Mononuclear cell (primary cell): ENCODE data around the gene CNOT1. TPM values are rescaled to one million over a fixed set of nuclear protein-coding genes. Genes with fewer than 3 reads are reported as not detected.
"Not testable (repeated sequence)": the region's sequence is repeated elsewhere in the genome, so short reads cannot be mapped to it uniquely, and the experiment has no call there.

ENCODE experiments used
- H3K27me3 ChIP-seq: 2 replicates; pipeline ENCODE4 v1.6.0; 2011; ENCODE audit warnings: low read length, control low read depth; ENCODE audit not compliant: insufficient read depth
- H3K4me1 ChIP-seq: 2 replicates; pipeline ENCODE4 v1.5.1; 2011; ENCODE audit warnings: mild to moderate bottlenecking, low read length, control low read depth; ENCODE audit not compliant: insufficient read depth
- H3K4me3 ChIP-seq: 2 replicates; pipeline ENCODE4 v1.5.1; 2011; ENCODE audit warnings: mild to moderate bottlenecking, low read length, moderate library complexity
- H3K9me3 ChIP-seq: 2 replicates; pipeline ENCODE4 v1.5.1; 2011; ENCODE audit warnings: low read depth, mild to moderate bottlenecking, control low read depth, low read length
- total RNA-seq: library from RNA; depleted of rRNA; stranded (reverse); fragments of >200 nt; gene quantifications from one replicate; pipeline ENCODE4 v1.2.3, GENCODE V29; 2012

Gene CNOT1
- total RNA-seq, 1 donor = 98.3 TPM

DNA sequence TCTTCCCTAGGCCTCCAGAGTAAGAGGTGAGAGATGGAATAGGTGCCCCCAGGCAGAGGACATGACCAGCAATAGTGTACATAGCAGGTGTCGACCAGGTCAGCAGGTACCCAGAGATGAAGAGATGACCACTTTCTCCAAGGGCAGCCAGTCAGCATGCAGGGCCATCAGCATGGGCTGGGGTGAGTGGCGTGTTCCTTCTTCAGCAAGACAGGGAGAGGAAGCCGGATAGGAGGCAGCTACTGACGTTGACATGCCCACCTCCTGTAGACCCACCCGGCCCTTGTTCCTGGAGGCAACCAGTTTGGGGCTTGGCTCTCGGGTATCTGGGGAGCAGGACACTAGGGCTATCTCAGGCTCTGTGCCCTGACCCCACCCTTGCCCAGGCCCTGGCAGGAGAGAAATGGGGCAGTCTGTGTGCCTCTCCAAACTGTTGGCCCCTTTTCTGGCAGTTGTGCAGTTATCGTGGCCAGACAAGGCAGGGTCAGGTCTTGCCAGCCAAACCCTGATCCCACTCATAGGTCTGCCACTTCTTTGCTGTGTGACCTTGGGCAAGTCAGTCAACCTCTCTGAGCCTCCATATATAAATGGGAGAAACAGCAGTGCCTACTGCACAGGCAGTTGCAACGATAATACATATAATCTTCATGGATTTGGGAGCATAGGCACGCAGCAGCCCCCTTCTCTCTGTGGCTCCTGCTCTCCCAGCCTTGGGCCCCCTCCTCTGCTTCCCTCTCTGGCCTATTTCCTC lies 131.1 kb downstream of the CNOT1 start:
- Histone ChIP-seq H3K27me3 (peaks cover 11% of the 10 kb centered on the region), H3K4me1 (peaks cover 17% of the 10 kb centered on the region), H3K4me3 (no peak overlapping the region), H3K9me3 (no peaks in the 10 kb centered on the region)

DNA sequence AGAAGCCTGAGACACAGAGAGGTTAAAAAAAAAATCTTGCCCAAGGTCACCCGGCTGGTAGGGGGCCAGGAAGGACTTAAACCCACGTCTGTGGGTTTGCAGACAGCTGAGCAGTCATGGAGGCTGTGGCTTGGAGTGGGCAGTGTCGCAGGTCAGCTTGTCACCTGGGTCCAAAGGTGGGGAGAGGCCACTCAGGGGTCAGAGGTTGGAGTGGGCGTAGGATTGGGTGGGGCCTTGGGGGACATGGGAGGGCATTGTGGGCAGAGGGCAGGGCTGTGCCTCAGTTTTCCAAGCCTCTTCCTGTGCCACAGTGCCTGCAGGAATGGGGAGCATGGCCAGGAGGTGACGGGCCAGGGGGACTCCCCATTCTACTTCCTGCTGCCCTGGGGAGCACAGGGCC lies 131.7 kb downstream of the CNOT1 start:
- Histone ChIP-seq H3K27me3 (peaks cover 11% of the 10 kb centered on the region), H3K4me3 (no peak overlapping the region), H3K4me1 (peaks cover 17% of the 10 kb centered on the region), H3K9me3 (no peaks in the 10 kb centered on the region)

DNA sequence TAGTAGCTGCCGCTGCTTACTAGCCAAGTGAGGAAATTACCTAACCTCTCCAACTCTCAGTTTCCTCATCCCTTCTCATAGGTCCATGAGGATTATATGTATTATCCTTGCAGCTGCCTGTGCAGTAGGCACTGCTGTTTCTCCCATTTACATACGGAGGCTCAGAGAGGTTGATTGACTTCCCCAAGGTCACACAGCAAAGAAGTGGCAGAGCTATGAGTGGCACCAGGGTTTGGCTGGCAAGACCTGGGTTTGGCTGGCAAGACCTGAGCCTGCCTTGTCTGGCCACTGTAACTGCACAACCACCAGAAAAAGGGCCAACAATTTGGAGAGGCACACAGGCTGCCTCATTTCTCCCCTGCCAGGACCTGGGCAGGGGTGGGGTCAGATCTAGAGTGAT lies 132.2 kb downstream of the CNOT1 start:
- peaks cover 11% of the 10 kb centered on the region for H3K27me3 ChIP-seq
- no peak overlapping the region for H3K4me3 ChIP-seq
- peaks cover 17% of the 10 kb centered on the region for H3K4me1 ChIP-seq
- H3K9me3 ChIP-seq = no peaks in the 10 kb centered on the region

DNA sequence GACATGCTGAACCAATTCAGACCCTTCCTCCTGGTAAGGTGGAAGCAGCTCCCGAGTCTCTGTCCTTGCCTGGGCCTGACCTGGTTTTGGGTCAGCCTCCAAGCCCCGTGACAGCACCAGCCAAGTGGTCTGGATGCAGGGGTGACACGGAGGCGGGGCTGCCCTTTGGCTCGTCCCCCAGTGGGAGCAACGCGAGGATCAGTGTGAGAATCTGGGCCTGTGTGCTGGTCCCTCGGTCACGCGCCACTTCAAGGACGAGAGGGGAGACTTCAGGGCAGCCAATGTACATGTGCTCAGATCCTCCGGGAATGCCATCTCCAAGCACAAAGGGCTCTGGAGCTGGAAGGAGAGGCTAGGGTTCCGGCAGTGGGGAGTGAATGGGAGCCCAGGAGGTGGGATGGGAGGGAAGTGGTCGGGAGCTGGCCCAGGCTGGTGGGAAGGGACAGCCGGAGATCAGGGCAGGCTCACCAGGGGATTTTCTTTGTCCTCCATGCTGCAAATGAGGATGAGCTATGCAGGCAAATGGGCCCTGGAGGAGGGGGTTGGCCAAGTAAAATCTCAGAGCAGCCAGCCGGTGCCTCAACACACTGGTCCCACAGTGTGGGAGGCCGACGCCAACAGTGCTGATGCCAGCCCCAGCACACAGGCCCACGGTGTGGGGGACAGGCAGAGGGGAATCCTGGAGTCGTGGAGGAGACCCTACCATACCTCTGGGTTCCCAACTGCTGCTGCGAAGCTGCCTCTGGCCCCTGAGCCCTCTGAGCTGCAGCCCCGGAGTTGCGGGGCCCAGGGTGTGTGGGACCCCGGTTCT lies 133.9 kb downstream of the CNOT1 start:
- Histone ChIP-seq H3K9me3 (no peaks in the 10 kb centered on the region), H3K4me1 (peaks cover 3% of the 10 kb centered on the region), H3K27me3 (peaks cover 2% of the 10 kb centered on the region), H3K4me3 (no peak overlapping the region)

DNA sequence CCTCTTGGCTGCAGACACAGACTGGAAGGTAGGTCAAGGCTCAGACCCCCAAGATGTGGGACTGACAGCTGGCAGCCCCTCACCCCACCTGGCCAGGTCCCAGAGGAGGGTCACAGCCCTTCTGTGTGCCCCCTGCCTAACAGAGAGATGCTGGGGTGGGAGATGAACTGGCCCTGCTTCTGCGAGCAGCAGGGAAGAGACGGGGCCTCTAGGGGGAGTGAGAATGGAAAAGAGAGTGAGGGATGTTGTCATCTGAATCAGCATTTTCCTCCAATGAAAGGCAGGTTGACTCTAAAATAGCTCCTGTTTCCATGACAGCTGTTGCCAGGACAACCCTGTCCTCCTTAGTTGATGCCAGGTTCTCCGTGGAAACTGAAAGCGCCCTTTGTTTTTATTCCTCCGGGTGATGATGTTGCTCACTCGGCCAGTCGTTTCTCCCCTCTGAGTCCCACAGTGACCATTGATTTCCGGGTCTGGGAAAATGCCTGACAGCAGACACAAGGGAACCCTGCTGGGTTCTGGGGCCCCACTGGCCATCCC lies 134.6 kb downstream of the CNOT1 start:
- Histone ChIP-seq H3K9me3 (no peaks in the 10 kb centered on the region), H3K4me1 (no peaks in the 10 kb centered on the region), H3K27me3 (no peaks in the 10 kb centered on the region), H3K4me3 (no peak overlapping the region)

DNA sequence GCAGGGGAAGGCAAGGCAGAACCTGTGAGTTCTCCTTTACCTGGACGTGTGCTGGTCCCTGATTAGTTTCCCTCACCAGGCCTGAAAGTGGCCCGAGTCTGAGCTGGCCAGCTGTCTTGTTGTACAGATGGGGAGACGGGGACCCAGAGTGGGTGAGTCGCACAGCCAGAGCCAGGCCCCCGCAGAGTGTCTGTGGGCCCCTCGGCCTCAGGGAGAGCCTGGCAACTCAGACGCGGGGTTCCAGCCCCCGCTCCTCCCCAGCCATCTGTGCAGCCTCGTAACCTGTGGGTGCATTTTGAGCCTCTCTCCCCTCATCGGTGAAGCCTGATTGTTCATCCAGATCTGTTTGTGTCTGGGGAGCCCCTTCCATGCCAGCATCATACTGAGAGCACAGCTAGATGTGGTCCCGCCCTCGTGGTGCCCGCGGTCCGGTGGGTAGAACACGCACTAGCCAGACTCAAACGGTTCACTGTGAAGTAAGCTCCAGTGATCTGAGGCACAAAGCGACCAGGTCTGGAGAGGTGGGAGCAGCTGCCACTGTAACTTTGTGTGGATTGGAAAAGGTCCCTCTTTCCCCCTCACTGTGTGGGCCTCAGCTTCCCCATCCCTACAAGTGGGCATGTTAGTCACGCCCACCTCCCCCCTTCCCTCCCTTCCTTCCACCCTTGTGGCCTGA lies 135.7 kb downstream of the CNOT1 start:
- Histone ChIP-seq H3K4me1 (no peaks in the 10 kb centered on the region), H3K9me3 (no peaks in the 10 kb centered on the region), H3K27me3 (no peaks in the 10 kb centered on the region), H3K4me3 (no peak overlapping the region)

DNA sequence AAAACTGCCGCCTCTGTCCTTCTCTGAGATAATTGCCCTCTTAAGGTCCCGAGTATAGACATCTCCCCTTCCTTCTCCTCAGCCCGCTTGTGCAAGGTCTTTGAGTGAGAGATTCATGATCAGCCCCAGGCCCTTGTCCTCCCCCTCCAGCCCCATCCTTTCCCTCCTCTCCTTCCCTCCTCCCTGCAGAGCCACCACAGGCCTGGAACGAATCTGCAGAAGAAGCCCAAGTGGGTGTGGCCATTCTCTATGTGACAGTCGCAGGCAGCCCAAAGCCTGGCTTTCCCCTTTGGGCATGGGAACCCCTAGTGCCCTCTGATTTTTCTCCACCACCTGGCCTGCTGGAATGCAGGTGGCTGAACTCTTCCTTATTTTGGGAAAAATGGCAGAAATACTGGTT lies 136.9 kb downstream of the CNOT1 start:
- Histone ChIP-seq H3K9me3 (no peaks in the 10 kb centered on the region), H3K4me3 (no peak overlapping the region), H3K4me1 (no peaks in the 10 kb centered on the region), H3K27me3 (no peaks in the 10 kb centered on the region)

DNA sequence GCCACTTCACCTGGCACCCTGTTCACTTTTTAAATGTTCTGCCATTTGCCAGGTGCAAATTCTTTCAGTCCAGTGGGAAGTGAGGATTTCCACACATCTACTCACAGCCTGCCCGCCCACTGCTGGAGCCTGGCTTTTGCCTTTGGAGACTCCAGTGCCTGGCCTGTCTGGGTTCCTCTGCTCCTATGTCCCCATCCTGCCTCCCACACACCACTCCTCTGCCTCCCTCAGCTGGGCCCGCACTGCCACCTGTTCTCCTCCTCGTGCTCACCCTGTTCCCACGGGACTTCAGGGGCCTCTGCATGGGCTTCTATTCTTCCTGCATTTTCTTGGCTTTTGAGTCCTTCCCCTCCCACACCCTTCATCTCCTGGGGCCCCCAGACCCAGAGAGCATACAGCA lies 137.6 kb downstream of the CNOT1 start:
- H3K4me3 ChIP-seq = no peak overlapping the region

DNA sequence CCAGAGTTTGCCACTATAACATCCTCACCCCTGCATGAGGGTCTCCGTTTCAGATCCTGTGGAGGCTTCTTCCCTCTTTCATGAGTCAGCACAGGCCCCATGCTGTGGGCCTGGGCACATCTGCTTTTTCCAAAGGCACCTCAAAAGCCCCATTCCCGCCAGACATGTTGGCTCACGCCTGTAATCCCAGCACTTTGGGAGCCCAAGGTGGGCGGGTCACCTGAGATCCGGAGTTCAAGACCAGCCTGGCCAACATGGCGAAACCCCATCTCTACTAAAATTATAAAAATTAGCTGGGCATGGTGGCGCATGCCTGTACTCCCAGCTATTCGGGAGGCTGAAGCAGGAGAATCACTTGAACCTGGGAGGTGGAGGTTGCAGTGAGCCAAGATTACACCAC lies 139.1 kb downstream of the CNOT1 start:
- not testable (repeated sequence) for H3K9me3 ChIP-seq, H3K4me1 ChIP-seq, H3K4me3 ChIP-seq, H3K27me3 ChIP-seq

More for the DNA sequence above, 137.6 kb downstream of the CNOT1 start:
- Histone ChIP-seq H3K4me1 (peaks cover 4% of the 10 kb centered on the region), H3K9me3 (no peaks in the 10 kb centered on the region), H3K27me3 (no peaks in the 10 kb centered on the region)

DNA sequence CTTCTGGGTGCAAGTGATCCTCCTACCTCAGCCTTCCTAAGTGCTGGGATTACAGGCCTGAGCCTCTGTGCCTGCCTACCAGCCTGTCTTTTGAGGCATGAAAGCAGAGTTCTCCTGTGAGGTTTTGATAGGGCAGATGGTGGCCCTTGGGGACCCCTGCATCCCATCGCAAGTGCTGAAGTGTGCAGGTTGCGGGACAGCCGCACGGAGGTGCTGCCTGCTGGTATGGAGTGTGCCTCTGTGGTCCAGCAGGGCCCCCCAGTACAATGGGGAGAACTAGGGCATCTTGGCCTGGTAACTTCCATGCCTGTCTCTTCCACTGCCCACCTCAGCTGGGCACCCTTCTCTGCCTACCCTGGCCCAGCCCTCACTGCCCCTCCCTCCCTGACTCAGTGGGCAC lies 139.6 kb downstream of the CNOT1 start:
- no peak overlapping the region for H3K4me3 ChIP-seq
- peaks cover 4% of the 10 kb centered on the region for H3K4me1 ChIP-seq

DNA sequence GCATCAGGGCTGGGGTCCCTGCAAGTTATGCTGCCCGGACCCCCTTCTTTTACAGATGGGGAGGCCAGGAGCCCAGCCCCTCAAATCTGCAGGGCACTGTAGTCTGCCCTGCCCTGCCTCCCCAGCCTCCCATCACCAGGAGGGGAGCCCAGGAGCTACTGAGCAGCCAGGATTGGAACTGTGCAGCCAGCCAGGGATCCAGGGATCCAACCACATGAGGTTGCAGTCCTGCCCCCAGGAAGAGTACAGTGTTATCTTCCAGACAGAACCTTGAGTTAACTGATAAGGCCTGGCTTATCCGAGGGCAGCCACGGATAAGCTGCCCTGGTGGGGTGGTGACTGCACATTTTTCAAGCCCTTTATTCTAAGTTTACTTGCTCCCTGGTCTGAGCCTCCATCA lies 141.1 kb downstream of the CNOT1 start:
- Histone ChIP-seq H3K9me3 (no peaks in the 10 kb centered on the region), H3K4me1 (peaks cover 4% of the 10 kb centered on the region), H3K4me3 (no peak overlapping the region), H3K27me3 (no peaks in the 10 kb centered on the region)

More for the DNA sequence above, 139.6 kb downstream of the CNOT1 start:
- H3K27me3 ChIP-seq = no peaks in the 10 kb centered on the region
- no peaks in the 10 kb centered on the region for H3K9me3 ChIP-seq

DNA sequence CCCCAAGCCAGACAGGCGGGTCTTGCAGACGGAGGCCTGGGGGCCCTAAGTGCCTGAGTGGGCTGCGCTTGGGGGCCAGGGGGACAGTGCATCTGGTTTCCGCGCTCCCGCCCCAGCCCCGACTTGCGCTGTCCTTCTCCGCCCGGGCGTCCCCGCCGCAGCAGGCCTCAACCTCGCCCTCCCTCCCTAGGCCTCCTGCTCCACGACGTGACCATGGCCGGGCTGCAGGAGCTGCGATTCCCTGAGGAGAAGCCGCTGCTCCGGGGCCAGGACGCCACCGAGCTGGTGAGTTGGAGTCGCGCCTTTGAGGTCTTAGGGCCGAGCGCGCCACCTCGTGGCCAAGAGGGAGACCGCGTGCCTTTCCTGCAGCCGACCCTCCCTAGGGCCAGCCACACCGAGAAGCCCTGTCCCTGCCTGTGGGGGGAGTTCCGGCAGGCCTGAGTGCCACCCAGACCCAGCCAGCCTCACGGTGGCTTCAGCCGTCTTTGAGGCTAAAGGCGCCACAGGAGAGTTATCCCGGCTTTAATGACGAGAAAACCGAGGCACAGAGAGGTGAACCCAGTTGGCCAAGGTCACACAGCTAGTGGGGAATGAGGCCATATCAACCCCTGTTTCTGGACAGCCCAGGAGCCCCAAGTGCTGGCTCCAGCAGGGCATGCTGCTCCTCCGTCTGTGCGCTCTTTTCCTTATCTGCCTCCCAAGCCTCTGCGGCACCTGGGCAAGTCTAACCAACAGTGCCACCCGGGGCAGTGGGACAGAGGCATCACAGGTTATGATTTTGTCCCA lies 141.9 kb downstream of the CNOT1 start:
- Histone ChIP-seq H3K4me3 (no peak overlapping the region), H3K9me3 (no peaks in the 10 kb centered on the region), H3K27me3 (no peaks in the 10 kb centered on the region), H3K4me1 (peaks cover 4% of the 10 kb centered on the region)

DNA sequence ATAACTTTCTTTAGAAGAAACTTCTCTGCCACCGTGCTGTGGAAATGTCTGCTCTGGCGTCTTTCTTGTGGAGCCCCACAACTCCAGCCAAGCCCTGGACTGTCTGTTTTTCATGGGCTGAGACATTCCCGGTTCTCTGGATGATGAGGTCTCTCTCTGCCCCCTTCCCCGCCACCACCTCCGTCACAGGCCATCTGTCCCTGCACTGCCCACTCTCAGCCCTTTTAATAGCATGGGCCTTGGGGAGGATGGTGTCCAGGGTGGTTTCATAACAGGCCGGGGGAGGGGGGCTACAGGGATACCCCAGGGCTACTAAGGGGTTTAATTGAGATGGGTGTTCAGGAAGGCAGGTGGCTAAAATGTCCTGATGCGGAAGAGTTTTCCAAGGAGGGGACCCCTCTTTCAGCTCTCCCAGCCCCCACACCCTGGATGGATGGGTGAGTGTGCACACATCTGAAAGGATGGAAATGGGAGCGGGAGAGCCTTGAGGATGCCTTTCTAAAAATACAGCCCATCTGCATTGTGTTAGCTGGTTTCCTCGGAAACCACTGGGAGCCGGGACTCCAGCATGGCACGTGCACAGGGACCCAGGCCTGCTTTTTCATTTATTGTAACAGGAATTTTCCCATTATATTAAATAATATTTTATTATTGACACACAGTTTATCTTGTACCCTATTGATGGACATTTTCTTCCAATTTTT lies 144.3 kb downstream of the CNOT1 start:
- Histone ChIP-seq H3K27me3 (no peaks in the 10 kb centered on the region), H3K4me3 (no peak overlapping the region), H3K9me3 (no peaks in the 10 kb centered on the region), H3K4me1 (peaks cover 4% of the 10 kb centered on the region)

DNA sequence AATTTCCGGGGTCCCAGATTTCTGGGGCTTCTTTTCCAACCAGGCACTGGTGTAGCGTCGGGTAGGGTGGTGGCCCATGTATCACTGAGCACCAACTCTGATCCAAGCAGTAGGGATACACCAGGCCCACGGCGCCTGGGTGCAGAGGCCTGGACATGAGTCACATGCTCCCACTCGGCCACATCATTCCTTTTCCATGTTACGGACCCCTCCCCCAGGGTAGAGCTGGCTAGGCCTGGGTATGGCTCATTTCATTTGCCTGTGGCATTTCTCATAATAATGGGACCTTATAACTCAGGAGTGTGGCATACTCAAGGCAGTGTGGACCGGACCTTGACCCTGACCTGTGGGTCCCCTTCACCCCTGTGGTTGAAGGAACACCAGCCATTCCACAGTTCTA lies 147.7 kb downstream of the CNOT1 start:
- H3K27me3 ChIP-seq = no peaks in the 10 kb centered on the region
- H3K4me1 ChIP-seq = no peaks in the 10 kb centered on the region
- no peak overlapping the region for H3K4me3 ChIP-seq
- no peaks in the 10 kb centered on the region for H3K9me3 ChIP-seq
